Measurements from ENCODE around the gene RASGRF1.

DNA sequence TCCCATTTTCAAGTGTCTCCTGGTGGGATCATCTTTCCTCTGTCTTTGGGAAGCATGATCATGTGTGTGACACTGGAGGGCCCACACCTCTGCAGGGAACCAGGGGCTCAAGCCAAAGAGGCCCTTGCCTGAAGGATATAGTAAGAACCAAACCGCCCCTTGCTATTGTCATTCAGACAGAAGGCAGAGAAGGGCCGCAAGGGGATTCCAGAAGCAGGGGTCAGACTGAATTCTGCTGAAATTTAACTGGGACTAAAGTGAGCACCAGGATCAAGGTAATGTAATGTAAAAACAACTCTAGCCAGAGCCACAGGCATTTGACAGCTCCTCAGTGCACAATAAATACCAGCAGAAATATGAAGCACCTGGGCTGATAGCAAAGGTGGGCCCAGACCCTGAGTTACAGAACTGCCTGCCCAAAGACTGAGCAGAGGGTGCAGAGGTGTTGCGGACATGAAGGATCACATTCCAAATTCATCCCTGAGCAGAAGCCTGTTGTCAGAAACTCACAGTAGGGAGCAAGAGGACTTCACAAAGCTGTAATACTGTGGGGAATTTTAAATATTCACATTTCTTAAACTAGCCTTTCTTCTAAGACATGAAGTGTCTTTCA lies 46.0 kb upstream of the RASGRF1 start:
- TF ChIP-seq CTCF (IDR thresholded peaks at IDR 0.05) (no peak), POLR2A (IDR thresholded peaks at IDR 0.05) (no peak)
